Ishikawa (cell line): ENCODE results near the gene ZNF45.

Experiments
- CEBPB ChIP-seq: IDR thresholded peaks from 2 replicates; pipeline ENCODE4 v1.6.1; 2012
- CREB1 ChIP-seq: IDR thresholded peaks from 2 replicates; pipeline ENCODE4 v1.6.1; 2012; ENCODE audit warnings: low read depth
- EGR1 ChIP-seq: IDR thresholded peaks from 2 replicates; pipeline ENCODE4 v1.6.1; 2012
- EP300 ChIP-seq: IDR thresholded peaks from 2 replicates; pipeline ENCODE4 v1.6.1; 2012; ENCODE audit warnings: borderline replicate concordance
- MAX ChIP-seq: IDR thresholded peaks from 2 replicates; pipeline ENCODE4 v1.6.1; 2012
- NFIC ChIP-seq: IDR thresholded peaks from 2 replicates; pipeline ENCODE4 v1.6.1; 2012
- RAD21 ChIP-seq: IDR thresholded peaks from 2 replicates; pipeline ENCODE4 v1.6.1; 2012; ENCODE audit warnings: low read depth
- TAF1 ChIP-seq: IDR thresholded peaks from 2 replicates; pipeline ENCODE4 v1.6.1; 2012; ENCODE audit warnings: low read depth, mild to moderate bottlenecking
- TCF12 ChIP-seq: IDR thresholded peaks from 2 replicates; pipeline ENCODE4 v1.6.1; 2012; ENCODE audit warnings: low read depth
- TEAD4 ChIP-seq: IDR thresholded peaks from 2 replicates; pipeline ENCODE4 v1.6.1; 2012
- USF1 ChIP-seq: IDR thresholded peaks from 2 replicates; pipeline ENCODE4 v1.6.1; 2012
- YY1 ChIP-seq: IDR thresholded peaks from 2 replicates; pipeline ENCODE4 v1.6.1; 2012; ENCODE audit warnings: low read depth
- ZBTB7A ChIP-seq: IDR thresholded peaks from 2 replicates; pipeline ENCODE4 v1.6.1; 2012; ENCODE audit warnings: low read depth
- TF ChIP-seq, protein P1 (sequence below): IDR thresholded peaks from 2 replicates; pipeline ENCODE4 v1.6.1; 2012; ENCODE audit warnings: low read depth, mild to moderate bottlenecking

DNA sequence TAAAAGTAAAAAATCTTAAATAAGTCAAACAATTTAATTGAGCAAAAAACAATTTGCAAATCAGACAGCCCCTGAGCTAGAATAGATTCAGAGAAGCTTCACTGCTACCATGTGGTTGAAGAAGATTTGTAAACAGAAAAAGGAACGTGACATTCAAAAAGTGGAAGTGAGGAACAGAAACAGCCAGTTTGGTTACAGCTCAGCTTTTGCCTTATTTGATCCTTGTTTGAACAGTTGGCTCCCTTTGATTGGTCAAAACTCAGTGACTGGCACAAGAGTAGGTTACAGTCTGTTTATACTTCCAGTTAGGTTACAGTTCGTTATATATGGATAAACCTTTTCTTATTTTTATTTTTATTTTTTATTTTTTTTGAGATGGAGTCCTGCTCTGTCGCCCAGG is 21.7 kb upstream of the ZNF45 start:
- TF ChIP-seq RAD21 (no peak), TAF1 (no peak), YY1 (no peak), ZBTB7A (no peak), NFIC (no peak), EP300 (no peak), EGR1 (no peak), MAX (no peak), TEAD4 (no peak), CREB1 (no peak), CEBPB (no peak), TCF12 (no peak), USF1 (no peak)
- TF ChIP-seq, protein P1, sequence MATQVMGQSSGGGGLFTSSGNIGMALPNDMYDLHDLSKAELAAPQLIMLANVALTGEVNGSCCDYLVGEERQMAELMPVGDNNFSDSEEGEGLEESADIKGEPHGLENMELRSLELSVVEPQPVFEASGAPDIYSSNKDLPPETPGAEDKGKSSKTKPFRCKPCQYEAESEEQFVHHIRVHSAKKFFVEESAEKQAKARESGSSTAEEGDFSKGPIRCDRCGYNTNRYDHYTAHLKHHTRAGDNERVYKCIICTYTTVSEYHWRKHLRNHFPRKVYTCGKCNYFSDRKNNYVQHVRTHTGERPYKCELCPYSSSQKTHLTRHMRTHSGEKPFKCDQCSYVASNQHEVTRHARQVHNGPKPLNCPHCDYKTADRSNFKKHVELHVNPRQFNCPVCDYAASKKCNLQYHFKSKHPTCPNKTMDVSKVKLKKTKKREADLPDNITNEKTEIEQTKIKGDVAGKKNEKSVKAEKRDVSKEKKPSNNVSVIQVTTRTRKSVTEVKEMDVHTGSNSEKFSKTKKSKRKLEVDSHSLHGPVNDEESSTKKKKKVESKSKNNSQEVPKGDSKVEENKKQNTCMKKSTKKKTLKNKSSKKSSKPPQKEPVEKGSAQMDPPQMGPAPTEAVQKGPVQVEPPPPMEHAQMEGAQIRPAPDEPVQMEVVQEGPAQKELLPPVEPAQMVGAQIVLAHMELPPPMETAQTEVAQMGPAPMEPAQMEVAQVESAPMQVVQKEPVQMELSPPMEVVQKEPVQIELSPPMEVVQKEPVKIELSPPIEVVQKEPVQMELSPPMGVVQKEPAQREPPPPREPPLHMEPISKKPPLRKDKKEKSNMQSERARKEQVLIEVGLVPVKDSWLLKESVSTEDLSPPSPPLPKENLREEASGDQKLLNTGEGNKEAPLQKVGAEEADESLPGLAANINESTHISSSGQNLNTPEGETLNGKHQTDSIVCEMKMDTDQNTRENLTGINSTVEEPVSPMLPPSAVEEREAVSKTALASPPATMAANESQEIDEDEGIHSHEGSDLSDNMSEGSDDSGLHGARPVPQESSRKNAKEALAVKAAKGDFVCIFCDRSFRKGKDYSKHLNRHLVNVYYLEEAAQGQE: no peak
